Suprapubic skin (tissue), 4 donors: ENCODE results near the gene CLNK. TPM values are rescaled to one million over a fixed set of nuclear protein-coding genes. Genes with fewer than 3 reads are reported as not detected.

ENCODE experiments used
- DNase-seq, 2 donors: peaks; one replicate each; pipeline ENCODE4 v3.0.0-alpha.2; 2019; ENCODE audit warnings: low spot score in 2 of 2
- H3K27ac ChIP-seq: fragments of 200-600 bp; sonication (generic); one replicate; pipeline ENCODE4 v1.5.1; 2019
- H3K27me3 ChIP-seq: fragments of 200-600 bp; sonication (generic); one replicate; pipeline ENCODE4 v1.5.1; 2019
- H3K36me3 ChIP-seq: fragments of 200-600 bp; sonication (generic); one replicate; pipeline ENCODE4 v1.5.1; 2019
- H3K4me1 ChIP-seq: fragments of 200-600 bp; sonication (generic); one replicate; pipeline ENCODE4 v1.5.1; 2019
- H3K4me3 ChIP-seq: fragments of 200-600 bp; sonication (generic); one replicate; pipeline ENCODE4 v1.5.1; 2019; ENCODE audit warnings: mild to moderate bottlenecking
- H3K9me3 ChIP-seq: fragments of 200-600 bp; sonication (generic); one replicate; pipeline ENCODE4 v1.5.1; 2019
- CTCF ChIP-seq, 2 donors: fragments of 200-600 bp in 1 of 2; fragments of 450-650 bp in 1 of 2; sonication (generic) in 1 of 2; IDR thresholded peaks; one replicate each; pipeline ENCODE4 v1.5.1; 2016 to 2019; ENCODE audit warnings: antibody characterized with exemption in 2 of 2, mild to moderate bottlenecking in 1 of 2, moderate library complexity in 1 of 2
- EP300 ChIP-seq: sonication (generic); formaldehyde crosslinking; IDR thresholded peaks from one replicate; pipeline ENCODE4 v1.6.1; 2017; ENCODE audit warnings: antibody characterized with exemption
- POLR2A ChIP-seq, 2 donors: fragments of 450-650 bp; IDR thresholded peaks; one replicate each; pipeline ENCODE4 v1.6.1; 2017; ENCODE audit warnings: antibody characterized with exemption in 2 of 2, mild to moderate bottlenecking in 2 of 2, moderate library complexity in 2 of 2
- POLR2AphosphoS5 ChIP-seq, 3 donors: sonication (generic); formaldehyde crosslinking; IDR thresholded peaks; one replicate each; pipeline ENCODE4 v1.6.1; 2017; ENCODE audit warnings: antibody characterized with exemption in 3 of 3
- WGBS: methylation state at CpG from one replicate; pipeline ENCODE4 v1.1.5; 2018; 5-methylcytosine and 5-hydroxymethylcytosine counted together
- total RNA-seq, 4 donors: library from RNA; depleted of rRNA; stranded (reverse); fragments of >200 nt; gene quantifications; one replicate each; pipeline ENCODE4 v1.1.0, GENCODE V29; 2016

The CLNK gene
- total RNA-seq, 4 donors from 2014 or later: 0.11 to 0.64 (median 0.52) TPM; not detected in 1

GRCh38 chr4:10671799-10672198 lies 12.8 kb downstream of the CLNK start:
- H3K4me1 ChIP-seq: no peaks in the 10 kb centered on the region
- WGBS: 75% methylated on average over 8 of the region's 8 CpGs
- H3K9me3 ChIP-seq: no peaks in the 10 kb centered on the region
- no peaks in the 10 kb centered on the region for H3K36me3 ChIP-seq
- no peak for TF ChIP-seq EP300
- no peak for TF ChIP-seq POLR2AphosphoS5 (IDR thresholded peaks at IDR 0.05)
- no peak for TF ChIP-seq POLR2A (IDR thresholded peaks at IDR 0.05)
- no peak for TF ChIP-seq CTCF (IDR thresholded peaks at IDR 0.05)
- no peak overlapping the region for H3K4me3 ChIP-seq
- H3K27ac ChIP-seq: no peak overlapping the region
- no peak for DNase-seq
- H3K27me3 ChIP-seq: peaks cover 7% of the 10 kb centered on the region

- H3K4me3 ChIP-seq: no peak overlapping the region
- H3K36me3 ChIP-seq: no peaks in the 10 kb centered on the region
- H3K9me3 ChIP-seq: no peaks in the 10 kb centered on the region
- WGBS: 64% methylated on average over 1 of the region's 1 CpG
- peaks cover 7% of the 10 kb centered on the region for H3K27me3 ChIP-seq
- H3K4me1 ChIP-seq: no peaks in the 10 kb centered on the region
- no peak for DNase-seq
- no peak overlapping the region for H3K27ac ChIP-seq
- TF ChIP-seq POLR2AphosphoS5 (IDR thresholded peaks at IDR 0.05) (no peak), POLR2A (IDR thresholded peaks at IDR 0.05) (no peak), EP300 (no peak), CTCF (IDR thresholded peaks at IDR 0.05) (no peak)
These were observed 13.2 kb downstream of the CLNK start for GRCh38 chr4:10671366-10671765.

DNA sequence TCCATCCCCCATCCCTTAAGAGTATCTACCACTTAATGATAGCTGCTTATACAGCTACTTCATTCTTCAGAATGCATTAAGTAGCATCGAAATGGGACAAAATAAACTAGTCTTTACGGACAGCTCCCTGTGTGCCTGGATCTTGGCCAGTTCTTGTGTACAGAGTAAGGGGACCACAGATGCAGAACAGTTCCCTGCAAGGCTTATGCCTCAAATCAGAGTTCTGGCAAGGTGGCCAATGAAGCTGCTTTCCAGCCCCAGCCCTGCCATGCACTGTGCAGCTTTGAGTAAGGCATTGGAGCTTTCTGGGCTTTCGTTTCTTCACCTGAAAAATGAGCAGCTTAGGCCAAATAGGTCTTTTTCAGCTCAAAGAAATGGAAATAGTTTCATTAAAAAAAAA lies 14.2 kb downstream of the CLNK start:
- H3K4me1 ChIP-seq: no peaks in the 10 kb centered on the region
- DNase-seq: no peak
- WGBS: 80% methylated on average over 3 of the region's 3 CpGs
- H3K27ac ChIP-seq: no peak overlapping the region
- H3K36me3 ChIP-seq: no peaks in the 10 kb centered on the region
- H3K4me3 ChIP-seq: no peak overlapping the region
- peaks cover 7% of the 10 kb centered on the region for H3K27me3 ChIP-seq
- no peaks in the 10 kb centered on the region for H3K9me3 ChIP-seq
- no peak for TF ChIP-seq POLR2A (IDR thresholded peaks at IDR 0.05)

GRCh38 chr4:10667701-10668326 lies 16.8 kb downstream of the CLNK start:
- WGBS: 52% methylated on average over 10 of the region's 10 CpGs
- no peak for DNase-seq
- no peak overlapping the region for H3K4me3 ChIP-seq
- no peak overlapping the region for H3K27ac ChIP-seq
- H3K36me3 ChIP-seq: no peaks in the 10 kb centered on the region
- no peaks in the 10 kb centered on the region for H3K9me3 ChIP-seq
- no peaks in the 10 kb centered on the region for H3K4me1 ChIP-seq
- TF ChIP-seq EP300: no peak
- TF ChIP-seq CTCF (IDR thresholded peaks at IDR 0.05): no peak
- no peak for TF ChIP-seq POLR2A (IDR thresholded peaks at IDR 0.05)
- TF ChIP-seq POLR2AphosphoS5 (IDR thresholded peaks at IDR 0.05): no peak
- peaks cover 7% of the 10 kb centered on the region for H3K27me3 ChIP-seq

GRCh38 chr4:10666616-10667015 lies 18.0 kb downstream of the CLNK start:
- no peak for DNase-seq

More at GRCh38 chr4:10666616-10667015, 18.0 kb downstream of the CLNK start:
- WGBS: 70% methylated on average over 5 of the region's 6 CpGs
- no peak overlapping the region for H3K27ac ChIP-seq
- no peak for TF ChIP-seq EP300
- no peak for TF ChIP-seq POLR2A (IDR thresholded peaks at IDR 0.05)
- no peak for TF ChIP-seq CTCF (IDR thresholded peaks at IDR 0.05)
- no peak for TF ChIP-seq POLR2AphosphoS5 (IDR thresholded peaks at IDR 0.05)
- peaks cover 7% of the 10 kb centered on the region for H3K27me3 ChIP-seq
- H3K4me1 ChIP-seq: no peaks in the 10 kb centered on the region
- H3K9me3 ChIP-seq: no peaks in the 10 kb centered on the region
- no peak overlapping the region for H3K4me3 ChIP-seq
- no peaks in the 10 kb centered on the region for H3K36me3 ChIP-seq
